GM19328 (cell line): ENCODE data around the gene KLHDC2.
"Not testable (repeated sequence)": the region's sequence is repeated elsewhere in the genome, so short reads cannot be mapped to it uniquely, and the experiment has no call there.

Experiments used
- ATAC-seq: cut with Tn5 transposase; IDR thresholded peaks from one replicate; pipeline ENCODE4 v1.9.1; 2021; ENCODE audit warnings: mild to moderate bottlenecking, moderate library complexity; ENCODE audit not compliant: unreplicated experiment

KLHDC2 gene, protein sequence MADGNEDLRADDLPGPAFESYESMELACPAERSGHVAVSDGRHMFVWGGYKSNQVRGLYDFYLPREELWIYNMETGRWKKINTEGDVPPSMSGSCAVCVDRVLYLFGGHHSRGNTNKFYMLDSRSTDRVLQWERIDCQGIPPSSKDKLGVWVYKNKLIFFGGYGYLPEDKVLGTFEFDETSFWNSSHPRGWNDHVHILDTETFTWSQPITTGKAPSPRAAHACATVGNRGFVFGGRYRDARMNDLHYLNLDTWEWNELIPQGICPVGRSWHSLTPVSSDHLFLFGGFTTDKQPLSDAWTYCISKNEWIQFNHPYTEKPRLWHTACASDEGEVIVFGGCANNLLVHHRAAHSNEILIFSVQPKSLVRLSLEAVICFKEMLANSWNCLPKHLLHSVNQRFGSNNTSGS

GRCh38 chr14:49767571-49768300 lies at the start of gene KLHDC2:
KLHDC2 (plus strand) TSS chr14:49768153; CDS start chr14:49768469, 316 bp downstream.
- peak; percentile 87 for ATAC-seq

GRCh38 chr14:49720744-49721143 lies 47.2 kb upstream of the KLHDC2 start:
- ATAC-seq, result no peak

- ATAC-seq, result not testable (repeated sequence)
Observed at GRCh38 chr14:49721733-49722435, 46.1 kb upstream of the KLHDC2 start.

GRCh38 chr14:49727171-49727570 lies 40.8 kb upstream of the KLHDC2 start:
- no peak for ATAC-seq

- ATAC-seq, result no peak
Observed at GRCh38 chr14:49732896-49733295, 35.1 kb upstream of the KLHDC2 start.

DNA sequence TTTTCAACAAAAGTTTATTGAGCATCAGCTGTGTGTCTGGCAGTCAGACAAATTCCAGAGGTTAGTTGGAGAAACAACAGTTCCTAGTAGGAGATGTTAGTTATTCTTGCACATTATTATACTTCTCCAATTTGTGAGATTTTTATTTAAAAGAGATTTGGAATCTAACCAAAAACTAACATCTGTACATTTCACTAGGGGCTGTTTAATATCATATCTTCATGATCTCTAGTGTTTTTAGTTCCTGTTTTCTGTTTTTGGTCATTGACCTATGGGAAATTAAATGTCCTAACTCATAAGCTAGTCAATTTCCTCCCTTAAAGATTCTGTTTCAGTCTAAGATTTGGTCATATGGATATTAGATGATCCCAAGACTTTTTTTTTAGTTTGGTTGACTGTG lies 34.1 kb upstream of the KLHDC2 start:
- ATAC-seq, result no peak

- ATAC-seq, result not testable (repeated sequence)
Observed at GRCh38 chr14:49735669-49736068, 32.3 kb upstream of the KLHDC2 start.

DNA sequence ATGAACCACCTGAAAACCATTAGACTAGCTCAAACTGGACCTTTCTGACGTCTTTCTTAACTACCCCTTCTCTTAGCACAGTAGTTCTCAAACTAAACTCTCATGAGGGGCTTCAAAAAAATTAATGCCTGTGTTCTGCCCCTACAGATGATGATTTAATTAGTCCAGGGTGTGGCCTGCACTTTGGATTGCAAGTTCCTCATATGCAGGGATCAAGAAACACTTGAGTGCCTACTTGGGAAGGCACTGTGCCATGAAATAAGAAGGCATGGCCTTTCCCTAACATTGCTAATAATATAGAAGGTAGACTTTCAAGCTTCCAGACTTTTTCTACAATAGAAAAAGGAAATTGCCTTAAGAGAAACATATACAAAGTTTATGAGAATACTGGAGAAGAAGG lies 22.8 kb upstream of the KLHDC2 start:
- no peak for ATAC-seq

DNA sequence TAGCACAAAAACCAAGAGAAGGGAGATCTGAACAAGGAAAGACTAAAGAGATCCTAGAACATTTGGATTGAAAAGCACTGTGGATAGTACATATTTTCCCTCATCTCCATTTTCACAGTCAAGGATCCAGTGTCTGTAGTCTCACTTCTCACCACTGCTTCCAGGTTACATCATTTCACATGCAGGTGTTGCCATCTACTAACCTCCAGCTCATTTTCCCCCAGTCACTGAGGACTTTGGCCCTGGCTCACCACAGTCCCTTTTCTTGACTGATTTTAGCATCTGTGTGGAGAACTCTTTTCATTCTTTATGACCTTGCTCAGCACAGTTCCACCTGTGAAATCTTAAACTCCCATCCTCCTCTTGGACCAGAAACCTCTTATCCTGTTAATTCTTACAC lies 21.5 kb upstream of the KLHDC2 start:
- not testable (repeated sequence) for ATAC-seq

DNA sequence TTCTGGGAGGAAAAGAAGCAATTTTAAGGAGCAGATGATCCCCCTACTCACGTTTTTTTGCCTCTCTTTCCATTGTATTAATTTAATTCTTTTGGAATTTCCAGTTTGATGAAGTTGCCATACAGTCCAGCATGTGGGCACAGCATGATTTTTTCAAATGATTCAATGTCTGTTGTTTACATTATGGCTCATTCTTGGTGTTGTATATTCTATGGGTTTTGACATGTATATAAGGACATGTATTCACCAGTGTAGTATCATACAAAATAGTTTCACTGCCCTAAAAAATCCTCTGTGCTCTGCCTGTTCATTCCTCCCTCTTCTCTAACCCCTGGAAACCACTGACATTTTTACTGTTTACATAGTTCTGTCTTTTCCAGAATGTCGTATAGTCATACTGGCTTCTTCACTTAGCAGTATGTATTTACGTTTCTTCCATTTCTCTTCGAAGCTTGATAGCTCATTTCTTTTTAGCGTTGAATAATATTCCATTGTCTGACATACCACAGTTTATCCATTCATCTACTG lies 13.3 kb upstream of the KLHDC2 start:
- no peak for ATAC-seq

GRCh38 chr14:49755378-49755777 lies 12.6 kb upstream of the KLHDC2 start:
- no peak for ATAC-seq

DNA sequence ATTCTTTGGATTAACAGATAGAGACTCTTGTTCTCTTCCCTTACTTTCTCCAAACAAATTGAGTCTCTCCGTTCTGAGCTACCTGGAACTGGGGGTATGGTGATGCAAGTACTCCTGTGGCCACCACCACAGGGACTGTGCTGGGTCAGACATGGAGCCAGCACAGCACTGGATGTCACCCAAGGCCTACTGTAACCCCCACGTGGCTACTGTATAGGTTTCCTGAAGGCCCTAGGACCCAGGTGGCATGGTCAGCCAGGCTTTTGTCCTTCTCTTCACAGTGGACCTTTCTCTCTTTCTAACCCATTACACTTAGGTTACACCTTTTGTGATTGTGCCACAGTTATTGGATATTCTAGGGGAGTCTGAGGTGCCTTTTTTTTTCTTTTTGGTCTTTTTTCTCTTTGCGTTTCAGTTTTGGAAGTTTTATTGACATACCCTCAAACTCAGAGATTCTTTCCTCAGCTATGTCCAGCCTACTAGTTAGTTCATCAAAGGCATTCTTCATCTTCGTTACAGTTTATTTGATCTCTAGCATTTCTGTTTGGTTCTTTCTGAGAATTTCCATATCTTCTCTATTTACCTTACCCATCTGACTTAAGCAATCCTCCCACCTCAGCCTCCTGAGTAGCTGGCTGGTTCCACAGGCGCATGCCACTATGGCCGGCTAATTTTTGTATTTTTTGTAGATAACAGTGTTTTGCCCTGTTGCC lies 6.0 kb upstream of the KLHDC2 start:
- no peak for ATAC-seq

- ATAC-seq, result no peak
Observed at GRCh38 chr14:49766839-49767238, 1.1 kb upstream of the KLHDC2 start.

DNA sequence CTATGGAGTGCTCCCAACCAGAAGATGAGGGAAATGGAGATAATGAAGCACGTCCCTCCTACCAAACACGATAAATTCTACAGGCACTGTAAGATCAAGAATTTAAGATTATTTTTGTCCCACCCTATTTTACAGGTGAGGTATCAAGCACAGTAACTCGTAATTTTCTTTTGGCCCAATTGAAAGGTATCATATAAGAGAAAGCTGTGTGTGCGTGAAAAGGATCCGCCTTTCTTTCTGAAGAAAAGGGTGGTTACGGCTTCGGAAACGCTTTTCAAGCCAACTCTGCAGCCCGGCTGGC lies 733 bp upstream of the KLHDC2 start:
- no peak for ATAC-seq

DNA sequence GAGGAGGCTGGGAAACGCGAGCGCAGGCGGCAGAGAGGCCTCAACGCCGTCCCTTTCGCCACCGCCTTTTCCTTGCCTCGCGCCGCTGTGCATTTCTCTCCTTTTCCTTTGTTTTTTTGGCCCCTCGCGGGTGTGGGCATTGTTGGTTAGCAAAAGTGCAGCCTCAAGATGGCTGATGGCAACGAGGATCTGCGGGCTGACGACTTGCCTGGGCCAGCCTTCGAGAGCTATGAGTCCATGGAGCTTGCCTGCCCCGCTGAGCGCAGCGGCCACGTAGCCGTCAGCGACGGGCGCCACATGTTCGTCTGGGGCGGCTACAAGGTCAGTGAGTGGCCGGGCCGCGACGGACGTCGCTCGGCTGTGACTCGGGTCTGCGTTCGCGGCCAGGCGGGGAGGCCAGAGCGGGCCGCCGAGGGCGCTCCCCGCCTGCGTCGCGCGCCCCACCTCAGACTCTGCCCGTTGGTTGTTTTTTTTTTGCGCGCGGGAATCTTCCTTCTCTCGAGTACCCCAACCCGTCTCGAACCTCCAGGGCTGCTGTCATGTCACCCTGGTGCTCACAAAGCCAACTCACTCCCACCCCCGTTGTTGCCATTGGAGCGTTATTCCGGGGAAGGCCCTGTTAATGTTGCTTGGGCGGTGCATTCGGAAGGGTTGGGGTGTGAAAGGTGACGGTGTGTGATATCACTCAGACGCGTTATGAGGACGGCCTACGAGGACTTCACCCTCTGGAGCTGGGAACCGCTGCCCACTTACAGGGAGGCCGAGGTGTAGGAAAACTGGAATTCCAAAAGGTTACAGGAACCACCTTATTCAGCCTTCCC lies 558 bp downstream of the KLHDC2 start:
- ATAC-seq, result peak; percentile 23

DNA sequence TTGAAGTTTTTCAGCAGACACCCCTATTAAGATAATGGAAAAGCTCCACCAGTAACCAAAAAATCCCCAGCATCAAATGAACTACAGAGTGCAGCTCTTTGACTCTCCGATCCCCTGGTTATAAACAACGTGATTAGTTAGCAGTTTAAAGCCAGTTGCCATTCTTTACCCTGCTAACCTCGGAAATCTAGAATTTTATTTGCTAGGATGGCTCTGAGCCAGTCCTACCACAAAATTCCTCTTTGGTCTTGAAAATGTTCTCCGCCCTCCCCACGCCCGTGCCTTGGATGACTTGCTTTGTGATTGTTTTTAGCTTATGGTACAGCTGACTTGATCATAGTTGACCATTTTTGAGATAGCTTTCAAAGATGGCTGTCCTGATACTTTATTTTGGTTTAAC lies 1.2 kb downstream of the KLHDC2 start:
- ATAC-seq, result no peak

- ATAC-seq, result no peak
Observed at GRCh38 chr14:49769581-49770211, 1.7 kb downstream of the KLHDC2 start.

GRCh38 chr14:49770212-49770817 lies 2.4 kb downstream of the KLHDC2 start:
- ATAC-seq, result no peak

DNA sequence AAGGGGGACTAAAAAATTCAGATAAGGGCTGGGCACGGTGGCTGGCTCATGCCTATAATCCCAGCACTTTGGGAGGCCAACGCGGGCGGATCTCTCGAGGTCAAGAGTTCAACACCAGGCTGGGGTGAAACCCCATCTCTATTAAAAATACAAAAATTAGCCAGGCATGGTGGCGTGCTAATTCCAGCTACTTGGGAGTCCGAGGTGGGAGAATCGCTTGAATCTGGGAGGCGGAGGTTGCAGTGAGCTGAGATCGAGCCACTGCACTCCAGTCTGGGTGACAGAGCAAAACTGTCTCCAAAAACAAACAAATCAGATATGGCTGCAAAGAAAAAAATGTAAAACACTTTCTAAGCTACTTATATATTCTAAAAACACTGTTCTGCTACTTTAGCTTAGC lies 3.7 kb downstream of the KLHDC2 start:
- ATAC-seq, result not testable (repeated sequence)
